Sciatic nerve (tissue), 2 donors: Measurements from ENCODE around the gene KRT5. TPM values are rescaled to one million over a fixed set of nuclear protein-coding genes. Genes with fewer than 3 reads are reported as not detected.
A peak's percentile ranks its signal among the peaks of the same experiment; 100 is the strongest.

Experiments used
- ATAC-seq: fragments of 200-7000 bp; cut with Tn5 transposase; one replicate; pipeline ENCODE4 v1.9.1; 2020; ENCODE audit warnings: mild to moderate bottlenecking, moderate library complexity
- DNase-seq: peaks from one replicate; pipeline ENCODE4 v3.0.0-alpha.2; 2020; ENCODE audit warnings: low spot score
- intact Hi-C: fragments of 100-400 bp; cut with DNase I; formaldehyde crosslinking; loops from one replicate; pipeline ENCODE4 v1.14.2; 2022
- total RNA-seq: library from RNA; stranded (reverse); fragmentation: NEBNext Ultra II Directional; extraction: Animal tissue kit (Norgen Biotek cat#: 25700); gene quantifications from one replicate; pipeline ENCODE4 v1.2.1, GENCODE V29; 2021
- donor health status: DM: no; HTN: no; CAD: no.
- donor health status: DM: no; HTN: no; CAD: no.

KRT5 gene
- total RNA-seq, 1 donor from 2014 or later, result 2.6 TPM

- intact Hi-C loops, result no loop called here
- ATAC-seq, result no peak
- no peak for DNase-seq
These were observed 19.6 kb upstream of the KRT5 start for GRCh38 chr12:52539821-52540173.

- ATAC-seq, result peak; percentile 78
- intact Hi-C loops, result no loop called here
- no peak for DNase-seq
These were observed 19.1 kb upstream of the KRT5 start for GRCh38 chr12:52539083-52539820.

GRCh38 chr12:52537101-52537500 lies 16.9 kb upstream of the KRT5 start:
- intact Hi-C loops, result no loop called here
- ATAC-seq (no peak), DNase-seq (no peak)

GRCh38 chr12:52535574-52535973 lies 15.4 kb upstream of the KRT5 start:
- intact Hi-C loops, result no loop called here
- DNase-seq (no peak), ATAC-seq (no peak)

- ATAC-seq (no peak), DNase-seq (no peak)
- intact Hi-C loops, result no loop called here
These were observed 14.3 kb upstream of the KRT5 start for GRCh38 chr12:52534482-52534881.

- intact Hi-C loops, result no loop called here
- DNase-seq (no peak), ATAC-seq (no peak)
These were observed 13.7 kb upstream of the KRT5 start for GRCh38 chr12:52533686-52534470.

- DNase-seq (no peak), ATAC-seq (no peak)
- intact Hi-C loops, result no loop called here
These were observed 12.4 kb upstream of the KRT5 start for GRCh38 chr12:52532636-52533035.

GRCh38 chr12:52531566-52532300 lies 11.5 kb upstream of the KRT5 start:
- intact Hi-C loops, result no loop called here
- ATAC-seq, result peak; percentile 20
- peak; percentile 53 for DNase-seq

GRCh38 chr12:52530905-52531304 lies 10.7 kb upstream of the KRT5 start:
- DNase-seq, result no peak
- intact Hi-C loops, result no loop called here
- no peak for ATAC-seq

- ATAC-seq (no peak), DNase-seq (peak; percentile 33)
- intact Hi-C loops, result no loop called here
These were observed 10.2 kb upstream of the KRT5 start for GRCh38 chr12:52530366-52530765.

- intact Hi-C loops, result no loop called here
- peak; percentile 39 for DNase-seq
- ATAC-seq, result no peak
These were observed 9.7 kb upstream of the KRT5 start for GRCh38 chr12:52529846-52530245.

GRCh38 chr12:52529417-52529816 lies 9.2 kb upstream of the KRT5 start:
- DNase-seq (no peak), ATAC-seq (no peak)
- intact Hi-C loops, result no loop called here

GRCh38 chr12:52528641-52529143 lies 8.5 kb upstream of the KRT5 start:
- ATAC-seq (no peak), DNase-seq (peak; percentile 52)
- intact Hi-C loops, result no loop called here

GRCh38 chr12:52527121-52527800 lies 7.1 kb upstream of the KRT5 start:
- intact Hi-C loops, result no loop called here
- DNase-seq (peak; percentile 30), ATAC-seq (no peak)

GRCh38 chr12:52526511-52526951 lies 6.3 kb upstream of the KRT5 start:
- intact Hi-C loops, result no loop called here
- ATAC-seq (no peak), DNase-seq (peak; percentile 37)

GRCh38 chr12:52525661-52526499 lies 5.7 kb upstream of the KRT5 start:
- intact Hi-C loops, result no loop called here
- DNase-seq (peak; percentile 49), ATAC-seq (no peak)

GRCh38 chr12:52524898-52525591 lies 4.9 kb upstream of the KRT5 start:
- ATAC-seq, result no peak
- intact Hi-C loops, result no loop called here
- DNase-seq, result no peak
